Forelimb muscle (tissue), 1 donor: Measurements from ENCODE around the gene RRAS. TPM values are rescaled to one million over a fixed set of nuclear protein-coding genes. Genes with fewer than 3 reads are reported as not detected.

Experiments
- DNase-seq: peaks from one replicate; pipeline ENCODE4 v3.0.0-alpha.2; 2013; ENCODE audit warnings: low read depth
- polyA plus RNA-seq: library from polyadenylated mRNA; unstranded; fragments of 120-200 nt; gene quantifications from one replicate; pipeline ENCODE4 v1.2.1, GENCODE V29; 2013; ENCODE audit not compliant: insufficient read length

The RRAS gene
- polyA plus RNA-seq, 1 donor = 28.3 TPM

GRCh38 chr19:49677231-49677900 is 37.4 kb upstream of the RRAS start, which contains the start of gene PRMT1:
Gene PRMT1, plus strand, starts transcription at chr19:49677271. Its CDS starts 10 bp downstream, at chr19:49677281.
- DNase-seq = no peak

- peak; percentile 100 for DNase-seq
These were observed 36.9 kb upstream of the RRAS start for GRCh38 chr19:49676784-49677230.

GRCh38 chr19:49676136-49676783 is 36.3 kb upstream of the RRAS start:
- DNase-seq = peak; percentile 88

GRCh38 chr19:49672131-49672919 is 32.4 kb upstream of the RRAS start:
- no peak for DNase-seq

DNA sequence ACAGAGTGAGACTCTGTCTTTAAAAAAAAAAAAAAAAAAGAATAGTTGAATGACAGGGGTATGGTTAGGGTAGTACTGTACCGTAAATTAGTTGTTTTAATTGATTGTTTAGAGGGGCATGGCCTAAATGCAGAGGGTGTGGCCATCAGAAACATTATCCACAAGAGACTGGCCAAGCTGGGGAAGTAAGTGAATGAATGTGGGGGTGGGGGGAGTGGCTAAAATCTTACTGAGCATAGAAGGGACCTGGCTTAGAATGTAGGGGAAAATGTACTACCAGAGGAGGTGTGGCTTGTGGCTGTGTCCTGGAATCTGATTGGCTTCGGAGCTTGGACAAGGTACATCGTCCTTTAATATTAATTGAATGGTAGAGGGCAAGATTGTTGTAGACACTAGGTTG is 29.6 kb upstream of the RRAS start:
- DNase-seq = no peak

DNA sequence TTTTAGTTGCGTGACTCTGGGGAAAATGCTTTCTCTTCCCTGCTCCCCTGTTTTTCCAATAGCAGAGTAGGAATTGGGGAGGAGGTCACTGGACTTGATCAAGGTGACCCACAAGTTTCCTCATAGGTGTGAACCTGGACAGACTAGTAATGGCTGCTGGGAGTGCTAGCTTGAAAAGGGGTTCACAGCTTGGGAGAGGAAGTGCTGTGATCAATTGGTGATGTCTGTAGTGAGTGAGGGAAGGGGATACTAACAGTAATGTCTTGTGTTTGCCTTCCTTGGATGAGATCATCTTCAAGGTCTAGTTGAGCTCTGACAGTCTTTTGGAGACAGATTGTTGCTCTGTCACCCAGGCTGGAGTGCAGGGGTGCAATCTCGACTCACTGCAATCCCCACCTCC is 27.5 kb upstream of the RRAS start:
- DNase-seq = no peak

DNA sequence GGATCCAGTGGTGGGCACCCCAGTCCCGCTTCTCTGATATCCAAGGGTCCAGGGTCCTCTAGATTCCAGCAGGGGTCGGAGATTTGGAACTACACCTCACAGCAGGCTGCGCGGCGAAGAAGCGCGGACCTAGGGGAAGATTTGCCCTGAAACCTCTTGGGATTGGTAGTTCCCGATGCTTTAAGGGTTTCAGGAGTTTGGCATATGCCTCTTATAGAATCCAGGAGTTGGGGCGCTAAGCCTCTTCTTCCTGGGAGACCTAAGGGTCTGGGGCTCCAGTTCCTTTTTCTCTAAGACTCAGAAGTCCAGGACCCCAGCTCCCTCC is 26.1 kb upstream of the RRAS start:
- DNase-seq = no peak

- DNase-seq = peak; percentile 94
These were observed 25.6 kb upstream of the RRAS start, which contains the start of the genes BCL2L12 and IRF3 for GRCh38 chr19:49665351-49666119. Gene BCL2L12, plus strand, starts transcription at chr19:49665933. Its CDS starts 760 bp downstream, at chr19:49666693. Gene IRF3, minus strand, starts transcription at chr19:49665857. Its CDS starts 1,019 bp downstream, at chr19:49664838.

GRCh38 chr19:49665036-49665350 is 25.1 kb upstream of the RRAS start:
- DNase-seq = no peak

DNA sequence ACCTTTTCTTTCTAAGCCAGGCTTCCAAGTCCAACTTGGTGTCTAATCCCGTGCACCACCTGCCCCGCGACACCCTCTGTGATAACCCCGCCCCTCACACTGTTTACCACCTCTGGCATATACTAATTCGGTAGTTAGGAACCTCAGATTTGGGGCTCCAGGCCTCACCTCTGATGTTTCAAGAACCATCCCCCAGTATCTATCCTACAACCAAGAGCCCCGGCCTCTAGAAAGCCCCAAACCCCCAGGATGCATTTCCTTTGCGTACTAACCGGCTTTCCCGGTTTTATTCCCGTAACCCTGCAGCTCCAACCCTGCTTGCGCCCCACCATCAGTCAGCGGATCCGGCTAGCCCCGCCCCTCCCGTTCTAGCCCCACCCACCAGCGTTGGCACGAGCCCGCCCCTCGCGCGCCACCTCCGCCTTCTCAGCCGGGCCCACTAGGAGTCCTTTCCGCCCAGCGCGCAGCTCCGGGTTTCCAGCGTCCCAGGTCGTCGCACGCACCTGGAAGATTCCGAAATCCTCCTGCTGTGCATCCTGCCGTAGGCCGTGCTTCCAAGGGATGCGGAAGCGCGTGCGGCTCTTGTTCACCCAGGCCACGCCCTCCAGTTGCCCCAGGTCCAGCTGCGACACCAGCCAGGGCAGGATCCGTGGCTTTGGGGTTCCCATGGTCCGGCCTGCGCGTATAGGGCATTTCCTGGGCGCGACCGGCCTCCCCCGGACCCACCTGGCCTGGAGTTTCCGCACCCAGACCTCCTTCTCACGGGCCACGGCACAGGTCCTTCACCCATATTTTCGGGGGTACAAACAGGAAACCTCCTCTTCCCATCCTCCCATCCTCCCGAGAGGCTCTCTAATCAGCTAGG is 24.5 kb upstream of the RRAS start:
- DNase-seq = no peak

- DNase-seq = no peak
These were observed 23.3 kb upstream of the RRAS start for GRCh38 chr19:49663224-49663623.

- no peak for DNase-seq
These were observed 22.1 kb upstream of the RRAS start for GRCh38 chr19:49662011-49662410.

GRCh38 chr19:49660338-49660961 is 20.5 kb upstream of the RRAS start:
- no peak for DNase-seq

DNA sequence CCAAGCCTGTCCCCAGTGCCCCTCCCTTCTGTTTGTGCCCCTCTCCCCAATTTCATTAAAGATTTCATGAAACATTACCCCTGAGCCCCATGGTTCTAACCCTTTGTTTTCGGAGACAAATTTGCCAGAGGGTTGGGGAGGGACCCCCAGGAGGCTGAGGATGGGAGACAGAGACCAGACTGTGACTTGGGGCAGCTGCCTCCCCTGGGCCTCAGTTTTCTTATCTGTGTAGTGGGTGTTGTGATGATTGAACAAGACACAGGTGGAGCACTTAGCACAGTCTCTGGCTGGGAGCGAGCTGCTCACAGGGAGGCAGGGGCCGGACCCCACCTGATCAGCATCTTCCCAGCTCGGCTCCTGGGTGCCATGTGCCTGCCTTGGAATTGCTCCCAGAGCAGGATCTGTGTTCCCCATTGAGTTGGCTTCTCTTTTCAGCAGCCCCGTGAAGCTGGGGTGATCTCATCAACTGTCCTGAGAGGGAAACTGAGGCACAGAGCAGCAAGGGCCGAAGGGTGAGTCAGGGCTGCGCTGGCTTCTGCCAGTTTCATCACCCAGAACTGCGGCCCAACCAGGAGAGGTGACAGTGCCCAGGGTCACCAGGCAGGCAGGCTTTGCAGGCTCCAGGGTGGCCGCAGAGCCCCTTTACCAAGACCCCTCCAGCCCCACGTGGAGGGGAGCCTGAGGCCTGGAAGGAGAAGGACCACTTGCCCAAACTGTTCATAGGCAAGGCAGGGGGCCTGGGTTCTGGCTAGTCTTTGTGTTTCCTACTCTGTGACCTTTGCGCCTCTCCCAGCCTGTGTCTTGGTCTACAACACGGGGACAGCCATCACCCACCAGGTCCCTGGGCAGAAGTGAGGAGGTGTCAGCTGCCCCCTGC is 18.9 kb upstream of the RRAS start:
- no peak for DNase-seq

DNA sequence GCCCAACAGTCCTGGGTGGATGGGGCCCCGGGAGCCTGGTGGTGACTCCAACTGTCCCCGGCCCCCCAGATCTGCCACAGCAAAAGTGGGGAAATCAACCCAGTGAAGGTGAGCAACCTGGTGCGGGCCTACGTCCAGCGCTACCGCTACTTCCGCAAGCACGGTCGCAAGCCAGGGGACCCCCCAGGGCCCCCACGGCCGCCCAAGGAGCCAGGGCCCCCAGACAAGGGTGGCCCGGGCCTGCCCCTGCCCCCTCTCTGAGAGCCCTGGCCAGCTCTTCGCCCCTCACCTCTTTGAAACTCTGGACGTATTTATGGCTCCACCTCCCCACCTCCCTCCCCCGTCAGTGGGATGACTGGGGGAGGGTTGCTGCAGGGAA is 18.2 kb upstream of the RRAS start:
- no peak for DNase-seq

- no peak for DNase-seq
These were observed 17.7 kb upstream of the RRAS start for GRCh38 chr19:49657493-49658138.

DNA sequence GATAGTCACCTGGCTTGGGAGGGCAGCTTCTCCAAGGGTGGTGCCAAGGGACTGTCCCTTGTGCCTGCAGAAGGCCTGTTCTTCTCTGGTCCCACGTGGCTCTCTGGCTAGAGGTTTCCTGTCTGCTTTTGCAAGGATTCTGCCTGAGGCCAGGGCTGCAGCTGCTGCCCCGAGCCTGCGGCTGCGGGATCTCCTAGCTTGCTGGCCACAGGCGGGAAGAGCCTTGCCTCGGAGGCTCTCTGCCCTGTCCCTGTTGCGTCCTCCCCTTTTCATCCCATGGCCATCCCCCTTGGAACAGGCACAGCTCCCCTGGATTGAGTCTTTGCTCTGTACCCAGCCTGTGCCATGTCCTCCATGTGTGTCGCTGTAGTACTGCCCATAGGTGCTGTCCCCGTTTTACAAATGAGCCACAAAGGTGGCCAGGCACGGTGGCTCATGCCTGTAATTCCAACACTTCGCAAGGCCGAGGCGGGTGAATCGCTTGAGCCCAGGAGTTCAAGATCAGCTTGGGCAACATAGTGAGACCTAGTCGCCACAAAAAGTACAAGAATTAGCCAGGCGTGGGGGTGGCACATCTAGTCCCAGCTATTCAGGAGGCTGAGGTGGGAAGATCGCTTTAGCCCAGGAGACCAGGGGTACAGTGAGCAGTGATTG is 16.6 kb upstream of the RRAS start:
- no peak for DNase-seq
